RWPE2 (cell line): ENCODE data around the gene CASP6.

Source experiments
- ATAC-seq: fragments of 200-7000 bp; cut with Tn5 transposase; 3 replicates; pipeline ENCODE4 v1.9.1; 2021; ENCODE audit warnings: low read depth
- DNase-seq: peaks from one replicate; pipeline ENCODE4 v3.0.0-alpha.2; 2020; ENCODE audit warnings: low spot score
- H3K27ac ChIP-seq: fragments of 450-650 bp; 2 replicates; pipeline ENCODE4 v1.5.1; 2017; ENCODE audit warnings: mild to moderate bottlenecking; ENCODE audit not compliant: poor library complexity, severe bottlenecking
- H3K27me3 ChIP-seq: fragments of 250-450 bp; sonication (Bioruptor Pico); 2 replicates; pipeline ENCODE4 v1.5.1; 2021; ENCODE audit warnings: mild to moderate bottlenecking, moderate library complexity; ENCODE audit not compliant: insufficient read depth, poor library complexity, severe bottlenecking
- H3K36me3 ChIP-seq: fragments of 250-450 bp; sonication (Bioruptor Pico); 2 replicates; pipeline ENCODE4 v1.5.1; 2020; ENCODE audit warnings: low read depth, mild to moderate bottlenecking, moderate library complexity
- H3K4me1 ChIP-seq: fragments of 250-450 bp; sonication (Bioruptor Pico); 2 replicates; pipeline ENCODE4 v1.5.1; 2021; ENCODE audit warnings: mild to moderate bottlenecking, moderate library complexity; ENCODE audit not compliant: insufficient read depth, poor library complexity, severe bottlenecking
- H3K4me3 ChIP-seq: fragments of 250-450 bp; sonication (Bioruptor Pico); 2 replicates; pipeline ENCODE4 v1.5.1; 2021; ENCODE audit warnings: mild to moderate bottlenecking, moderate library complexity; ENCODE audit not compliant: severe bottlenecking
- H3K9me3 ChIP-seq: fragments of 250-450 bp; sonication (Bioruptor Pico); 2 replicates; pipeline ENCODE4 v1.5.1; 2021; ENCODE audit warnings: mild to moderate bottlenecking, moderate library complexity; ENCODE audit not compliant: severe bottlenecking
- CTCF ChIP-seq: fragments of 450-650 bp; IDR thresholded peaks from one replicate; pipeline ENCODE4 v1.5.1; 2017; ENCODE audit warnings: mild to moderate bottlenecking, moderate library complexity; ENCODE audit not compliant: poor library complexity, severe bottlenecking

CASP6 gene

GRCh38 chr4:109675181-109675580, 28.1 kb downstream of the CASP6 start:
- H3K27me3 ChIP-seq = no peaks in the 10 kb centered on the region
- no peak overlapping the region for H3K27ac ChIP-seq
- no peaks in the 10 kb centered on the region for H3K4me1 ChIP-seq
- no peaks in the 10 kb centered on the region for H3K9me3 ChIP-seq
- TF ChIP-seq CTCF = no peak
- no peak for ATAC-seq
- H3K36me3 ChIP-seq = no peaks in the 10 kb centered on the region
- no peak for DNase-seq
- no peak overlapping the region for H3K4me3 ChIP-seq

GRCh38 chr4:109673303-109673702, 29.9 kb downstream of the CASP6 start:
- Histone ChIP-seq H3K27ac (no peak overlapping the region), H3K4me3 (no peak overlapping the region), H3K27me3 (no peaks in the 10 kb centered on the region), H3K9me3 (no peaks in the 10 kb centered on the region), H3K36me3 (no peaks in the 10 kb centered on the region), H3K4me1 (no peaks in the 10 kb centered on the region)
- DNase-seq = no peak
- no peak for ATAC-seq
- TF ChIP-seq CTCF = no peak

- no peaks in the 10 kb centered on the region for H3K4me1 ChIP-seq
- no peaks in the 10 kb centered on the region for H3K36me3 ChIP-seq
- no peak overlapping the region for H3K27ac ChIP-seq
- DNase-seq (no peak), ATAC-seq (no peak)
- no peak overlapping the region for H3K4me3 ChIP-seq
- H3K27me3 ChIP-seq = no peaks in the 10 kb centered on the region
- TF ChIP-seq CTCF = no peak
- H3K9me3 ChIP-seq = no peaks in the 10 kb centered on the region
These were observed 30.9 kb downstream of the CASP6 start for GRCh38 chr4:109672169-109672930.

- TF ChIP-seq CTCF = no peak
These were observed 31.9 kb downstream of the CASP6 start for GRCh38 chr4:109671350-109671749.

GRCh38 chr4:109665783-109666485, 37.3 kb downstream of the CASP6 start:
- no peak for TF ChIP-seq CTCF
- no peaks in the 10 kb centered on the region for H3K36me3 ChIP-seq
- H3K9me3 ChIP-seq = no peaks in the 10 kb centered on the region
- H3K27me3 ChIP-seq = no peaks in the 10 kb centered on the region
- no peak overlapping the region for H3K4me3 ChIP-seq
- H3K27ac ChIP-seq = no peak overlapping the region
- DNase-seq = no peak
- ATAC-seq = no peak
- H3K4me1 ChIP-seq = no peaks in the 10 kb centered on the region

More at GRCh38 chr4:109671350-109671749, 31.9 kb downstream of the CASP6 start:
- no peak for DNase-seq
- Histone ChIP-seq H3K4me3 (no peak overlapping the region), H3K27me3 (no peaks in the 10 kb centered on the region), H3K9me3 (no peaks in the 10 kb centered on the region), H3K36me3 (no peaks in the 10 kb centered on the region), H3K27ac (no peak overlapping the region), H3K4me1 (no peaks in the 10 kb centered on the region)
- no peak for ATAC-seq
